Measurements from ENCODE around the gene ZNF28. TPM values are rescaled to one million over a fixed set of nuclear protein-coding genes. Genes with fewer than 3 reads are reported as not detected.
"Not testable (repeated sequence)": the region's sequence is repeated elsewhere in the genome, so short reads cannot be mapped to it uniquely, and the experiment has no call there.

Gene ZNF28
- total RNA-seq, 2 experiments from 2014 or later = 15.7 to 17.9 TPM

DNA sequence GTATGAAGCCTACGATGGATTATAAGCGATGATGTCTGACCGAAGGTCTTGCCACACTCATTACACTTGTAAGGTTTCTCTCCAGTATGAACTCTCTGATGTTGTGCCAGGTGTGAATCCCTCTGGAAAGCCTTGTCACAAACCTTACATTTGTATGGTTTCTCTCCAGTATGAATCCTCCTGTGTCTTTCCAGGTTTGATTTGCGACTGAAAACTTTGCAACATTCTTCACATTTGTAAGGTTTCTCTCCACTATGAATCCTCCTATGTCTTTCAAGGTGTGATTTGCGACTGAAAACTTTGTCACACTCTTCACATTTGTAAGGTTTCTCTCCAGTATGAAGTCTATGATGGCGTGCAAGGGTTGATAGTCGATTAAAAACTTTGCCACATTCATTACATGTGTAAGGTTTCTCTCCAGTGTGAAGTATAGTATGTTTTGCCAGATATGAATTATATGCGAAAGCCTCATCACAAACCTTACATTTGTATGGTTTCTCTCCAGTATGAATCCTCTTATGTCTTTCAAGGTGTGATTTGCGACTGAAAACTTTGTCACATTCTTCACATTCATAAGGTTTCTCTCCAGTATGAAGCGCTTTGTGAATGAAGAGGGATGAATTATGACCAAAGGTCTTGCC lies 19.5 kb upstream of the ZNF28 start:
- Histone ChIP-seq H3K36me3 (ENCODE audit: insufficient read depth, low read length) (peaks cover 95% of the 10 kb centered on the region), H3K9me3 (ENCODE audit: low read length) (peaks cover 62% of the 10 kb centered on the region)
- BruUV-seq (replicated peaks); POLR2A ChIA-PET; H3K4me1 ChIP-seq (ENCODE audit: insufficient read depth, low read length, poor library complexity, severe bottlenecking); H3K79me2 ChIP-seq (ENCODE audit: insufficient read depth, low read depth, low read length); H3K27ac ChIP-seq (ENCODE audit: low read depth, low read length, poor library complexity, severe bottlenecking); H2AFZ ChIP-seq (ENCODE audit: low read length); intact Hi-C loops (cut with micrococcal nuclease; ENCODE audit: unreplicated experiment); CTCF ChIA-PET (ENCODE audit: unreplicated experiment); H3K9me2 ChIP-seq (ENCODE audit: insufficient read depth, low read length); H4K20me1 ChIP-seq (ENCODE audit: insufficient read depth, low read length); H3K4me2 ChIP-seq (ENCODE audit: low read length); H3K4me3 ChIP-seq (ENCODE audit: low read depth, low read length, poor library complexity, severe bottlenecking); DNase-seq (ENCODE audit: low spot score): not testable (repeated sequence)

DNA sequence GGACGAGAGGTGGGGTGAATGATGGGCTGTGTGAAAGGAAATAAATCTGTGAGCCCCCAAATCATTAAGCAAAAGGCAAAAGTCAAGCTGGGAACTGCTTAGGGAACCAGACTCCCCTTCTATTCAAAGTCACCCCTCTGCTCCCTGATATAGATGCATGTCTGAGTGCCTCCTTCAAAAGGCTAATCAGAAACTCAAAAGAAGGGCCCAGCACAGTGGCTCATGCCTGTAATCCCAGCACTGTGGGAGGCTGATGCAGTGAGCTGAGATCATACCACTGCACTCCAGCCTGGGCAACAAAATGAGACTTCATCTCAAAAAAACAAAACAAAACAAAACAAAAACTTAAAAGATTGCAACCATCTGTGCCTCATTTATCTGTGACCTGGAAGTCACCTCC lies 12.9 kb upstream of the ZNF28 start:
- POLR2A ChIA-PET; H3K9me2 ChIP-seq (ENCODE audit: insufficient read depth, low read length); BruUV-seq (replicated peaks); H3K27ac ChIP-seq (ENCODE audit: low read depth, low read length, poor library complexity, severe bottlenecking); CTCF ChIA-PET (ENCODE audit: unreplicated experiment); H3K79me2 ChIP-seq (ENCODE audit: insufficient read depth, low read depth, low read length); H3K4me2 ChIP-seq (ENCODE audit: low read length); H3K4me1 ChIP-seq (ENCODE audit: insufficient read depth, low read length, poor library complexity, severe bottlenecking); intact Hi-C loops (cut with micrococcal nuclease; ENCODE audit: unreplicated experiment); H4K20me1 ChIP-seq (ENCODE audit: insufficient read depth, low read length); DNase-seq (ENCODE audit: low spot score); H3K4me3 ChIP-seq (ENCODE audit: low read depth, low read length, poor library complexity, severe bottlenecking); H2AFZ ChIP-seq (ENCODE audit: low read length): not testable (repeated sequence)
- Histone ChIP-seq H3K9me3 (ENCODE audit: low read length) (peaks cover 19% of the 10 kb centered on the region; the same call in 1 of the 2 replicates), H3K36me3 (ENCODE audit: insufficient read depth, low read length) (peaks cover 28% of the 10 kb centered on the region)

- BruUV-seq (replicated peaks); H3K4me2 ChIP-seq (ENCODE audit: low read length); POLR2A ChIA-PET; H3K27ac ChIP-seq (ENCODE audit: low read depth, low read length, poor library complexity, severe bottlenecking); H4K20me1 ChIP-seq (ENCODE audit: insufficient read depth, low read length); H3K79me2 ChIP-seq (ENCODE audit: insufficient read depth, low read depth, low read length); H2AFZ ChIP-seq (ENCODE audit: low read length); H3K4me1 ChIP-seq (ENCODE audit: insufficient read depth, low read length, poor library complexity, severe bottlenecking); H3K4me3 ChIP-seq (ENCODE audit: low read depth, low read length, poor library complexity, severe bottlenecking); DNase-seq (ENCODE audit: low spot score); H3K9me2 ChIP-seq (ENCODE audit: insufficient read depth, low read length); intact Hi-C loops (cut with micrococcal nuclease; ENCODE audit: unreplicated experiment); CTCF ChIA-PET (ENCODE audit: unreplicated experiment): not testable (repeated sequence)
- H3K9me3 ChIP-seq (ENCODE audit: low read length) = peaks cover 12% of the 10 kb centered on the region; the same call in 1 of the 2 replicates
- peaks cover 21% of the 10 kb centered on the region for H3K36me3 ChIP-seq (ENCODE audit: insufficient read depth, low read length)
Observed at GRCh38 chr19:52833541-52833940, 12.1 kb upstream of the ZNF28 start.

GRCh38 chr19:52829866-52830265 lies 8.4 kb upstream of the ZNF28 start:
- H3K9me3 ChIP-seq (ENCODE audit: low read length); intact Hi-C loops (cut with micrococcal nuclease; ENCODE audit: unreplicated experiment); POLR2A ChIA-PET; H3K4me3 ChIP-seq (ENCODE audit: low read depth, low read length, poor library complexity, severe bottlenecking); H3K79me2 ChIP-seq (ENCODE audit: insufficient read depth, low read depth, low read length); H3K4me2 ChIP-seq (ENCODE audit: low read length); H3K27ac ChIP-seq (ENCODE audit: low read depth, low read length, poor library complexity, severe bottlenecking); H2AFZ ChIP-seq (ENCODE audit: low read length); H3K36me3 ChIP-seq (ENCODE audit: insufficient read depth, low read length); CTCF ChIA-PET (ENCODE audit: unreplicated experiment); H4K20me1 ChIP-seq (ENCODE audit: insufficient read depth, low read length); BruUV-seq (replicated peaks); H3K9me2 ChIP-seq (ENCODE audit: insufficient read depth, low read length); DNase-seq (ENCODE audit: low spot score); H3K4me1 ChIP-seq (ENCODE audit: insufficient read depth, low read length, poor library complexity, severe bottlenecking): not testable (repeated sequence)

Measured in OCI-LY7 (cell line).